GM21576 (cell line): Measurements from ENCODE around the gene RFPL2.

Experiments
- ATAC-seq: cut with Tn5 transposase; IDR thresholded peaks from one replicate; pipeline ENCODE4 v1.9.1; 2021; ENCODE audit warnings: mild to moderate bottlenecking, moderate library complexity; ENCODE audit not compliant: unreplicated experiment

Gene RFPL2

DNA sequence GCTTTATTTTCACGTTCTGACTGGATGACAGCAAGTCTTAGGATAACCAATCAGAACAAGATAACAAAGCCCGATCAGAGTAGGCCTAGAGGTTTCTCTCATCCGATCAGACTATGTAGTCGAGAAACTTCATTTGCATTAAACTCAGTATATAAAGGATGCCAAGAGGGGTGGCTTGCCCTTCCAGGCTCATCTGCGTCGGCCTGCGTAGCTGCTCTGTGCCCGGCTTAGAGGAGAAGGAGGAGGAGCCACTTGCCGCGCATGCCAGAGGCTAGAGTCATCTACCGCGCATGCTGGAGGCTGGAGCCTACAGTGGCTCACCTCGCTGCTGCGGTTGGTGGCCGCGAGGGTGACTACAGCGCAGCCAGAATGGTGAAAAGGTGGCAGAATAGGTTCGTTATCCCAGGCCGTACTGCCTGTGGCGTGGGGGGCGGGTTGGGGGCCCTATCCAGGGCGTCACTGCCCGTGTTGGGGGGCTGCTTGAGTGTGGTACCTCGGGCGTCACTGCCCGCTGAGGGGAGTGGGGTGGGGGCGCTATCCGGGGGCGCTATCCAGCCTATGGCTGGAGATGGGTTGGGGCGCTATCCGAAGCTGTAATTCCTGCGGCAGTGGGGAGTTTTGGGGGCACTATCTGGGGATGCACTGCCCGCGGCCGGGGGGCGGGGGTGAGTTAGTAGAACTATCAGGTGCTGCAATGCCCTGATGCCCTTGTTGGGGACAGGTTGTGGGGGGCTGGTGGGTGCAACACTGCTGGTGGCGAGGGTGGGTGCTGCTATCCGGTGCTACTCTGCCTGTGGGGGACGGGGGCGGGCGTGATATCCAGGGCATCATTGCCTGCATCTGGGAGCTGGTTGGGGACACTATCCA, at the start of gene RFPL2:
Gene RFPL2 (minus strand): TSS at position 218 of the 867 bp plus-strand sequence. CDS start 2,622 bp downstream, outside the sequence.
- ATAC-seq: no peak

- no peak for ATAC-seq
These were observed 44.4 kb upstream of the RFPL2 start for GRCh38 chr22:32249231-32249630.

DNA sequence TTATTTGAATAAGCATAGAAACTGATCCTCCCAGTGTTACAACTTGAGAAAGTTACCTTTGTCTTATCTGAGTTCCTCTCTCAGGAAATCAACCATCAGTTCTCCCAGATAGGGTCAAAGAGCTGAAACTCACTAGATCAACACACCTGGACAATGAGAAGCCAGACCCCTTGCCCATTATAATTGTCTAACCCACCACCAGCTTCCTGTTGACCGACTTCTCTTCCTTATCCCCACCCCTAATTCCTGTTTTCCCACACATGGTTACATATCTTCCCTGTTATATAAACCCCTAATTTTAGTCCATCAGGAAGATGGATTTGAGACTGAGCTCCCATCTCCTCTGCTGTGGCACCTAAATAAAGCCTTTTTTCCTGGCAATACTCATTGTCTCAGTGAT, 43.4 kb upstream of the RFPL2 start:
- ATAC-seq: no peak

DNA sequence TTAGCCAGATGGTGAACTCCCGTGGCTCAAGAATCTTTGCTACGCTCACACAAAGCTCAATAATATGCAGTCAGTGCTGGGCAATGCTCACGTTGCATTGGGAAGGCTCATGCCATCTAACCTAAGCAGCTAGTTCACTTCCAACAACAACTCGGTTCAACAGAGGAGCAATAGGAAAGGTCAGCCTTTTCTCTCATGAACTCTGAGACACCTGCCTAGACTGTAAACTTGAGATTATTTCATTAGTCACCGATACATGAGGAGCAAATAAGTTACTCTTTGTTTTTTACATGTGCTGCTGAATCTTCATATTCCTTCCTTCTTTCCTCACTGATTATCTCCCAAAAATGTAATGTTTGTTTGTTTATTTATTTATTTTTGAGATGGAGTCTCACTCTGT, 41.3 kb upstream of the RFPL2 start:
- no peak for ATAC-seq

DNA sequence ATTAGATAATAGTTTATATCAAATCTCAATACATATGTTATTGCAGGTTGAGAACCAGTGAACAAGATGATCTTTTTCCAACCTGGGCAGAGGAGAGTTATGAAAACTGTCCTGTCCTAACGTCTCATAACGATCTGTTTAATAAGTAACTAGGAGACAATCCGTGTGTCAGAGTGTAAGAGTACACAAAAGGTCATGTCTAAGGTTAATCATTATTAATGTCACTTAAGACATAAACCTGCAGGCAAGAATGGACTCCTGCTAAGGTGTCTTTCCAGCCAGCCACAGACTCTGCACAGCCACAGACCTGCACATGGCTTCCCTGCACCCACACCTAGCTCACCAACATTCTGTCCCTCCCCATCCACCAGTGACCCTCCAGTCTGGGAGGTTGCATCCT, 40.2 kb upstream of the RFPL2 start:
- ATAC-seq: no peak

- ATAC-seq: no peak
These were observed 39.7 kb upstream of the RFPL2 start for GRCh38 chr22:32244547-32244946.

- ATAC-seq: no peak
These were observed 35.6 kb upstream of the RFPL2 start for GRCh38 chr22:32240461-32240860.

- ATAC-seq: no peak
These were observed 33.0 kb upstream of the RFPL2 start for GRCh38 chr22:32237906-32238305.

GRCh38 chr22:32236970-32237369, 32.1 kb upstream of the RFPL2 start:
- no peak for ATAC-seq

GRCh38 chr22:32233091-32233490, 28.2 kb upstream of the RFPL2 start:
- ATAC-seq: no peak

DNA sequence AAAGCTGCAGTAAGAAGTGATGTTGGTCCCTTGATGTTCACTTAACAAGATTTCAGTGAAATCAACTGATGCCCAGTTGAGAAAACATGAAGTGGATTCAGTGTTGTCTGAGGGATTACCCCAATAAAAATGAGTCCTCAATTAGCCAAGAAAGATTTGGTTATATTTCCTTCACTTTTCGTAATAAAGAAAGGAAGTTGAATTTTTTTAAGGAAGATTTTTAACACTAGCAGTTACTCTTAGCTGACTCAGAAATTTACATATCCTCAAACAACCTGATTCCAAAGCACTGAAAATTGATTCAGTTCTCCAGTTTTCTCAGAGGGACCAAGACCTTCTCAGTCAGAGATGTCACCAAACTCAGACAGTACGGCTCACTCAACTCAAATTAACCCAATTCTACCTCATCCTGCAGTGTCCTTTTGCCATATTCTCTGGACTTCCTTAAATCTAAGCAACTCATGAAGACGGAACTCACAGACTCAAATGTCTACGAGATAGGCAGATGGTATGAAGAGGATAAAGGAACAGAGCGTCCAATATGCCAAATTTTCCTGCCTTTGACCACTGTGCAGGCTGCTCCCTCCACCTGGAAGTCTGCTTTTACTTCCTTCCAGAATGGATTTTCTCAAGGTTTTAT, 27.4 kb upstream of the RFPL2 start:
- ATAC-seq: no peak

- no peak for ATAC-seq
These were observed 21.6 kb upstream of the RFPL2 start for GRCh38 chr22:32226326-32227104.

GRCh38 chr22:32222991-32223390, 18.1 kb upstream of the RFPL2 start:
- ATAC-seq: no peak

DNA sequence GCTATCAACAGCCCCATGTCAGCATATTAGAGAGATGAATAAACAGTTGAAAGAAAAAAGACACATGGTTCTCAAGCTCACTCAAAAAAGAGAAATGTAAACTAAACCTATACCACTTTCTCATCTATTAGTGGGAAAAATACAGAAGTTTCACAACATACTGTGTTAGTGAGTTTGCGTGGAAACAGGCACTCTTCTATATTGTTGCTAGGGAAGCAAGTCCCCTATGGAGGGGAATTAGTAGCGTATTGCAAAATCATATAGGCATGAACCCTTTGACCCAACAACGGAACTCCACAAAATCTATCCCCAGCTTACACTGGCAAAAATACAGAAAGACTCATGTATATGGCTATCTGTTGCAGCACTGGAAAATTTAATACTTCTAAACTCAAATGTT, 14.2 kb upstream of the RFPL2 start:
- ATAC-seq: no peak

DNA sequence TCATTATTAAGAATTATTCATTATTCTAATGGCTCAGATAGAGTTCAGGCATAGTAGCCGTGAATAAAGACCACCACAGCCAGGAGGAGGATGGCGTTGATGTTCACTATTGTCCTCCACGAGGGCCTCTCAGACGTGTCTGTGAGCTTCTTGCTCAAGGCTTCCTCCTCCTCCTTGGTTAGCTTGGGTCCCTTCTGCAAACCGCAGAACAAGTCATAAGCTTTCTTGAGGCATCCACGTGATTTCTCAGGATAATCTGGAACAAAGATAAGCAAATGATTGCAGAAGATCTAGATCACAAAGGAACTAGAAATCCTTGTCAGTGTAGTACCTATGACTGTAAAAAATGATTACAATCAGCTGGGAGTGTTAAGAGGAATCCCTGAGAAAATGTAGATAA, 13.6 kb upstream of the RFPL2 start:
- ATAC-seq: no peak

DNA sequence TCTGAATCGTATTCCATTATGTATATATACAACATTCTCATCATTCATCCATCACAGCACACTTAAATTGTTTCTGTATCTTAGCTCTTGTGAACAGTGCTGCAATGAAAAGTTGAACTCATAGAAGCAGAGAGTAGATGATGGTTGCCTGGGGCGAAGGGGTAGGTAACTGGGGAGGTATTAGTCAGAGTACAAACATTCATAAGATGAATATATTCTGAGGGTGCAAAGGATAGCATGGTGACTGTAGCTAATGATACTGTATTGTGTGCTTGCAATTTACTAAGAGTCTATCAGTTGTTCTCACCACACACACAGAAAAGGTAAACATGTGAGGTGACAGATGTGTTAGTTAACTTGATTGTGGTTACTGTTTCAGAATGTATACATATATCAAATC, 12.6 kb upstream of the RFPL2 start:
- no peak for ATAC-seq

- ATAC-seq: no peak
These were observed 12.0 kb upstream of the RFPL2 start for GRCh38 chr22:32216911-32217310.

DNA sequence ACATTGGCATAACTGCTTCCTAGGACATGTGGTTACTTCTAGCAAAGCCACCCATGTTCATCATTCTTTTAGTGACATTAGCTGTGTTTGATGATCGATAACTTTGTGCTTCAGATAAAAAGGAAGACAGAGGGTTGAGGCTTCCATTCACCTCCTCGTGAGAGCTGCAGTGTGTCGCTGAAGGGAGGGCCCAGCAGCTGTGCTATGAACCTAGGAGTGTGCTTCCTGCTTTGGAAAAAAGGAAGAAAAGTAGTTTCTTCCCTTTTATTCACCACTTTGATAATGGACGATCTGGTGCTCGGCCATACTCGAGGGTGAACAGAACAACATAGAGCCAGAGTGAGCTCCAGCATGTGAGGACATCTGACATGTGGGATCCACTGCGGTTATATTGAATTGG, 6.1 kb upstream of the RFPL2 start:
- no peak for ATAC-seq

DNA sequence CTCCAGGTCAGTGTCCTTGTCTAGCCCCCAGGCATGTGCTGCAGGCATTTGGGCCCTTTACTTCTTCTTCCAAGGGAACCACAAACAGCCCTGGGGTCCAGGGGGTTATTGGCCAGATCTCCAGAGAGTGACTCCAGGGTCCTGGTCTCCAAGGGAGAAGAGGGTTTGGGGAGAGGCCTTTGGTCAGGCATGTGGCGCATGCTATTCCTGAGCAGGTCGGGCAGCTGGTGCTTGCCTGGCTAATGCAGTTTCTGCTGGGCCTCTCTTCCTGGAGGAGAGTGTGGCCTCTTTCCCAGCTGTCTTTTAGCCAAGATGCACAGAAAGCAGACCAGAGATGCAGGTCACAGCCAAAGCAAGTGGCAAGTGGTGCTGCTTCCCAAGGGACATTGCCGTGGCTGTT, 3.8 kb upstream of the RFPL2 start:
- ATAC-seq: no peak

- ATAC-seq: no peak
These were observed 3.2 kb upstream of the RFPL2 start for GRCh38 chr22:32207971-32208480.
